ENCODE measurements around the gene ASCL5.

The ASCL5 gene

DNA sequence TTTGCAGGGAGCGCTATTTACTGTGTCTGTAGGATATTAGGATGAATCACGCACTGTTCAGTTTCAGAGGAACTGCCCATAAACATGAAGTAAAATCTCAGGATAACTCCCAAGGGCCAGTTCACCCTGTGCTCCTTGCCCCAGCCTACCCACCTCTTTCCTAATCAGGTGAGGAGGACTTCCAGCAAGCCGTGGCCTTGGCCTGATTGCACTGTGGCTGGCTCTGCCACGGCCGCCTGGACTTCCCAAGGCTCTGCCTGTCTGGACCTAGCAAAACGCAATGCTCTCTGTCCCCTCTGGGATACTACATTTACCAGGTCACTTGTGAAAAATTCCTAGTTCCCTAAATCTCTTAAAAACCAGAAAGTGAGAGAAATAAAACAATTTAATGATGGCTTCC lies 7.4 kb upstream of the ASCL5 start:
- no peak for DNase-seq

DNA sequence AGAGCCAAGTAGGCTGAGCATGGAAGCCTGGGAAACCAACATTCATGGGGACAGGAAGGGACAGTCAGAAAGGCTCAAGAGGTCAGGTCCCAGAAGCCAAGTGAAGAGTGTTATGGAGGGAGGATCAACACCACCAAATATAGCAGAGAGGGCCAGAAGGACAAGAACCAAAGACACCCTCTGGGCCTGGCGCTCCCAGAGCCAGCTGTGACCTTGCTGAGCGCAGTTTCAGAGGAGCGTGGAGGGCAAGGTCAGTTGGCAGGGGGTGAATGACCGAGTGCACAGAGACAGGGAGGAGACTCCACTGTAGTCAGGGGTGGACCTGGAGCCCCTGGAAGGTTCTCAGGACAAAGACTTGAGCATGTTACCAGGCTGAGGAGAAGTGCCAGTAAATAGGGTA lies 4.4 kb upstream of the ASCL5 start:
- no peak for DNase-seq

DNA sequence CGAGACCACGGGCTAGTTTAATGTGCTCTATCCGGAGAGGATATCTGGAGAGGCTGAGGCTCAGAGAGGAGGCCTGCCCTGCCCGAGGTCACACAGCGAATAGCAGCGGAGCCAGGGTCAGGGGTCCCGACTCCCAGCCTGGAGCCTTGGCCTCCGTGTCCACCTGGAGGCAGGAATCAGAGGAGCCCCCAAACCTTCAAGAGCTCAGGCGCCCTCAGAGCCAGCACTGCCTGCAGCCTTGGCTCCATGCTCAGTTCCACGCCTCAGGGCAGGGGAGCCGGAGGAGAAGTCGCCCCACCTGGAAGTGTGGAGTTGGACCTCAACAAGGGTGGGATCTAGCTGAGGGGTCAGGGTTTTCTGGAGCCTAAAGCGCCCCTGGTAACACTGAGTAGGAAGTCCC lies 2.0 kb upstream of the ASCL5 start:
- DNase-seq = no peak

DNA sequence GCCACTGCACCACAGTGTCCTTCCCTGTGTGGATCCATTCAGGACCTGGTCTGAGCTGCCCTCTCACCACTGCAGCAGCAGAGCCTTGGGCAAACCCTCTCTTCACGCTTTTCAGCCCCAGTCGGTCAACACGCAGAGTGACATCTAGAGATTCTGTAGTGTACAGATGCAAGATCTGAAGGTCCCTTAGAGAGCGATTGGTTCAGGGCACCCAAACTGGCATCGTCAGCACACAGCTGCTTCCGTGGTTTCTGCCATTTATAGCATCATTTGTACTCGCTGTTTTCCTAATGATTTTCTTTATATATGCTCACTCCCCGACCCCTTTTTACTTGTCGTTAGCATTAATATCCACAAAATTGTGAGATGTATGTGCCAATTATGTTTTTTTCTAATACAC lies 1.5 kb upstream of the ASCL5 start:
- no peak for DNase-seq

DNA sequence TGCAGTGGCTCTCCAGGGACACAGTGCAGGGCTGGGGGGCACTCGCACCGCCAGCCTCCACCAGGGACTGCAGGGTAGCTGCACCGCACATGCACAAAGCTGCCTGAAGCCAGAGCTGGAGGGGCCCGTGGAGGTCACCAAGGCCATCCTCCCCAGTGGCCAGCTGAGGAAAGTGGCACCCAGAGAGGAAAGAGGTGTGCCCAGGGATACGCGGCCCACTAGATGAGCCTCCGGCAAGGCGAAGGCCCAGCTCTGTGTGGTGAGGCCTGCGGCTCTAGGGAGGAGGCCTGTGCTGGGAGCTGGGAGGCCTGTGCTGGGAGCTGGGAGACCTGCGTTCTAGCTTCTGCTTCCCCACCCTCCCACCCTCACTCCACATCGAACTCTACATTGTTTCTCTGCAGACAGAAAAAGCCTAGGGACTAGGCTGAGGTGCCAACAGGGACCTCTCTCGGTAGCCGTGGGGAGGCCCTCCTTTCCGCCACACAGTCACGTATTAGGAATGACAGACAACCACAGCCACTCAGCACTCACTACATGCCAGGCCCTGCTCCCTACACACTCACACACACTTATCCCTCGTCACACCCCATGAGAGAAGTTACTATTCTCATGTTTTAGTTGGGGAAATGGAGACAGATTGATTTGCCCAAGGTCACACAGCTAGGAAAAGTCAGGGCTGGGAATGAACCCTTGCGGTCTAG lies 921 bp upstream of the ASCL5 start:
- DNase-seq = no peak

DNA sequence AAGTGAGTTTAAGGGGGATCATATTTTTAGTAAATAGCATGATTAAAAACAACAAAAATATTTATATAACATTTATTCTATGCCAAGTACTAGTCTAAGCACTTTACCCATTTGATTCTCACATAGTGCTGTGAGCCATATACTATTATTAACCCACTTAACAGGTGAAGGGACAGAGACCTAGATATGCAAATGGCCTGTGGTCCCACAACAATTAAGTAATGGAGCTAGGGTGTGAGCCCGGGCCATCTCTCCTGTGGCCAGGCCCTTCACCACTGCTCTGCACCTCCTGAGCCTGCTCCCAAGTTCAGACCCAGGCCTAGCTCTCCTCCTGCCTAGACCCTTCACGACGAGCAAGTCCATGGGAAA lies 537 bp downstream of the ASCL5 start:
- DNase-seq = no peak

DNA sequence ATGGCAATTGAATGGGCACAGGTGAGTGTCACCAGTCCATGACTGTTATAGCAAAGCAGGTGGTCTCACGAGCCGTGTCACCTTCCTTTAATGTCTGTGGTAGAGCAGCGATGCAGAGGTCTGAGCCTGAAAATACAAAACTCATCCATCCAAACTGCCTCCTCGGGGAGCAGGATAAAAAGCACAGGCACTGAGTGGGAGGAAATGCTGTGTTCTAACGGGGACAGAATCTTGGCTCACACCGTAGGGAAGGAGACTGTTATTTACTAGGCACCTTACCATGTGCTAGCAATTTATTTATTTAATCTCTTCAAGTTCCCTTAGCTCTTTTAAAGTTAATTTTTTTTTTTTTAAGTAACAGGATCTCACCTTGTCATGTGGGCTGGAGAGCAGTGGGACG lies 1.2 kb downstream of the ASCL5 start:
- DNase-seq = no peak

DNA sequence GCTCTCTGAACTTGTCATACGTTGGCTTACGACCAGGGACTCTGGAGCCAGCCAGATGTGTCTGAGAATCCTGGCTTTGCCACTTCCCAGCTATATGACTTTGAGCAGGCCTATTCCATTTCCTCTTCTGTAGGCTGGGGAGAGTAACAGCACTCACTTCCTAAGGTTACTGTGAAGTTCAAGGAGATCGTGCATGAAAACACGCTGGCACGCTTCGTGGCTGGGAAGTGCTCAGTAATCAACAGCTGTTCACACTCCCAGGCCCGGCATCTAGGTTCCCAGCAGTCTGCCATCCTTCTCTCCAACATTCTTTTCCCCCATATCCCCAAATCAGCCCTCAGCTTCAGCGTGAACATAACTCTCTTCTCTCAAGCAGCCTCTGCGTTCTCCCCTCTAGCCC lies 2.0 kb downstream of the ASCL5 start:
- no peak for DNase-seq

DNA sequence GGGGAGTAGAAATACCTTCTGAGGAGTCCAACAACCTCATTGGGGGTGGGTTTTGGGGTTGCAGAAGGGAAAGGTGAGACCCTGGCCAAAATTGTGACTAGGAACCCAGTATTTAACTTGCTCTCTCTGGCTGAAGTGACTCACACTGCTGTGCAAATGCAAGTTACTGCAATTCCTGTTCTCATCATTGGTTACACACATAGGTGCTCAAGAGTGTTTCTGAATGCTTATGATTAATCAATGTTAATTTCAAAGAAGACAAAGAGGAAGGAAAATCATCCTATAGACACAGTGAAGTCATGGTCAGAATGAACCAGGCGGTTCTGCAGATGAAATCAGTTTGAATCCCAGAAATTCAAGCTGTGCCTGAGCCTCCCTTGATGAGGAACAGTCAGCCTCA lies 3.1 kb downstream of the ASCL5 start:
- no peak for DNase-seq

DNA sequence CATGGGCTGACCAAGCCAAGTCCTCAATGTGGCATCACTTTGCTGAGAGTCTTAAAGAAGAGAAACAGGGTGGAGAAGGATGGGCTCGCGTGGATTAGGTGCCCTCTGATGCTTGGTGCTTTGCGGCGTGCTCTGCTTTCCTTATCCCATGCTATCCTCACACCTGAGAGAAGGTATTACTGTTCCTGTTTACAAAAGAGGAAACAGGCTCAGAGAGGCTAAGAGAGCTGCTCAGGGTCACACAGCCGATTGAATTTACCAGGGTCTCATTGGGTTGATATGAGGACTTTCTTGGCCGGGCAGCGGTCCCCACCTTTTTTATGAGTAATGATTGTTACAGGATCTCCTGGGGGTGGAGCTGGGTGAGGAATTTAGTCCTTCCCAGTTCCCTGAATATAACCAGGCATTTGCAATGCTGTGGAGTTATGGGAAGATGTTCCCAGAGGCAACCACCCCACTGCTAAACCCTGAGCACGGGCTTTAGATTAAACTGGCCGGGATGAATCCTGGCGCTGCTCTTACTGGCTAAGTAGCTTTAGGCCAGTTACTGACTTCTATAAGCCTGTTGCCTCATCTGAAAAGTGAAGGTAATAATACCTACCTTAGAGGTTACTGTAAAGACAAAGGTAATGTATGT lies 4.5 kb downstream of the ASCL5 start:
- no peak for DNase-seq

DNA sequence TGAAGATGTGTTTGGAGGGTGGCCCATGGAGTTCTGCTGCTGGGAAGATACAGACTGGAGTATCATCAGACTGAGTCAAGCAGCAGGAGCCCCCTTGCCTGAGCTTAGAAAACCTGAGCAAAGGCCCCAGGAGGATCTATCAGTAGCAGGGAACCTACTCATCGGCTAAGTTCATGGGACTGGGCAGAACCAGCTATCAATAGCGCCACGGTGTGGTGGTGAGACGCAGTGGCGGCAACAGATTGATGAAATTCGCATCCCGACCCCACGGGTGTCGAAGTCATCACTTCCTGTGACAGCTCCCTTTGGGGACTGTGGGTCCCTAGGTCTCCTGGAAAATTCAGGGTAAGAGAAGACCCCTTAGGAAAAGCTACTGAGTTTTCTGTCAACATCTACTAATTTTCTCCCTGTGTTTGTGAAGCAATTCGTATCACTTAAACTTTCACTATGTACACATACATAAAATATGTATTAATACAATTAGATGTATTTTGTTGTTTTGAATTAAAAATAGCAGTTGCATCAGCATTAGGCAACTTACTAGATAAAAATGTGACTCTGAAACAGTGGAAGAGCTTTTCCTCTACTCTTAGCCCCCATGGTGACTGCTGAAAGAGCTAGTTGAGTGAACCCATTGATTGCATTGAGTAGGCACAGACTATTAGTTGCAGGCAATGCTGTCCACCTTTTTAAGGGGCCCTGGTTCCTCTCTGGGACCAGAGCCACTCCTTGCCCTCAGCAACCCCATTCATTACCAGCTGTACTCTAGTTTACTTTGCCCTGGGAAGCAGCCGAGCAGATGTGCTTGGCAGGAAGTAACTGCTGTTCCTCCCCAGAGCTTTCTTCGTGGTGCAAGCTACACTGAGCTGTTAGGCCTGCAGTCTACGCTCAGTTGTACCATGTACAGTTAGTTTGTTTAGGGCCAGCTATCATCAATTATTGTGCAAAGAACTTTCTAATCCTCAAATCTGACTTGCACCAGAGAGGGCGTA lies 7.5 kb downstream of the ASCL5 start:
- peak; percentile 42 for DNase-seq

DNA sequence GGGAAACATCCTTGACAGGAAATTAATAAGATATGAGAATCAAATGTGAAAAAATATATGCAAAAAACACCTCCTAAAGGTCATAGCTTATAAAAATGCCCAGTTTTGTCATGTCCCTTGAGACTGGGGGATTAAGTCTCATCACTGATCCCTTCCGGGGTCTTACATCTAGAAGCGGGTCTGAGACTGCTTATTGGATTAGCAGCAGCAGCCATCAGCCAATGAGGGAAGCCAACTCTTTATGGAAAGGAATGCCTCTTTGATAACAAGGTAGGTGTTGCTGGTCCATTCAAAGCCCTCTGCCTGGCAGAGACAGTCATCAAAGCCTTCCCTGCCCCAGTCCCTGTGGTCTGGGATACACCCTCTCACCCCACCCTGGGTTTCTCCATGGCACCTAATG lies 10.9 kb downstream of the ASCL5 start:
- no peak for DNase-seq

DNA sequence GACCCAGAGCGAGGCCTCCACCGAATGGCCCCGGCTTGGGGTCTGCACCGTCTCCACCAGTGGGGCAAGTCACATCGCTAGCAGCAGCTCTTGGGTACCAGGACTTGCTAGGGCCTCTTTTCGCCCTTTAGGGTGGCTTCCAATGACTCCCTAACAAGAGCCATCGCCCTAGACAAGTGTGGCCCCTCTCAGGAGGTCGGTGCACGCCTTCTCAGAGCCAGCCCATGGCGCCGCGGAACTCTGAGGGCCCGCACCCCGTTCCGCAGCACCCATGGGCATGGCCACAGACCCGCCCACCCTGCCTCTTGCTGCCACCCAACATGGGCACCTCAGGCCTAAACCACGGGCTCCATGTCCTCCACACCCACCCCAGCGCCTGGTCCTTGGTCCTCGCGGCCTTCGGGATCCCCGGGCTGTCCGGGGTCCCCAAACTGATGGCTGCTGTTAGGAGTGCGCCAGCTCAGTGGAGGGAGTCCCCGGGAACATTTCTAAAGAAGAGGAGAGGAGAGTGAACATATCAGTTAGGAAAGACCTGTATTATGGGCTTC lies 11.5 kb downstream of the ASCL5 start:
- no peak for DNase-seq

DNA sequence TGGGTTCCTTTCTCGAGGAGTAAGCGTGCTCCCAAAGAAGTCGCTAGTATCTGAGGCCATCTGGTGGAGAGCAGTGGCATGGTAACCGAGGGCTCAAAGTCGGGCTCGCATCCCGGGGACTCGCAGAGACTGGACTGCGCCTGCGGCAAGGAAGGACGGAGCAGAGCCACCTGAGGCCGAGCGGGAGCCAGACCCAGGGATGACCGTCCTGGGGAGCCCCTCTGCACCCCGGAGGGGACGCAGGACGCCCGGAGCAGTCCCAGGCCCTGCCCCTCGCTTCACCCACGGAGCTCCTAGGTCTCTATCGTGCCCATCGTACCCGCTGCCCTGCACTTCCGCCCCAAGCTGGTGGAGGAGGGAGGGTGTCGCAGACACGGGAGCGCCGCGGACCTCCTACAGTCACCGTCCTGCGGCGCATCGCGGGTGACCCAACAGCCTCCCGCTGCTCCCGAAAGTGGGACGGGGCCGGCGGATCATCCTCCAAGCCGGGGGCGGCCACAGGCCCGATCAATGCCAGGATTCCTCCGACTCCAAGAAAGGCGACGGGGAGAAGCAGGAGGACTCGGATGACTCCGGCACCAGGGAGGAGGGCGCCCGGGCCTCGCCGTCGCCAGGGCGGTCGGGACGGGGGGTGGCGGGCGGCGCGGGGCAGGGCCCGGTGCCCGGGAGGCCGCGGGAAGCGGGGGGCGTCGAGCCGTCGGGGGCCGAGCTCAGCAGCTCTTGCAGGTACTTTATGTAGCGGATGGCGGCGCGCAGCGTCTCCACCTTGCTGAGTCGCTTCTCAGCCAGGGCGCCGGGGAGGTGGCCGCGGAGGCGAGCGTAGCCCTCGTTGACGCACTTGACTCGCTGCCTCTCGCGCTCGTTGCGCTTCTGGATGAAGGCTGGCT lies 12.5 kb downstream of the ASCL5 start:
- peak; percentile 78 for DNase-seq

DNA sequence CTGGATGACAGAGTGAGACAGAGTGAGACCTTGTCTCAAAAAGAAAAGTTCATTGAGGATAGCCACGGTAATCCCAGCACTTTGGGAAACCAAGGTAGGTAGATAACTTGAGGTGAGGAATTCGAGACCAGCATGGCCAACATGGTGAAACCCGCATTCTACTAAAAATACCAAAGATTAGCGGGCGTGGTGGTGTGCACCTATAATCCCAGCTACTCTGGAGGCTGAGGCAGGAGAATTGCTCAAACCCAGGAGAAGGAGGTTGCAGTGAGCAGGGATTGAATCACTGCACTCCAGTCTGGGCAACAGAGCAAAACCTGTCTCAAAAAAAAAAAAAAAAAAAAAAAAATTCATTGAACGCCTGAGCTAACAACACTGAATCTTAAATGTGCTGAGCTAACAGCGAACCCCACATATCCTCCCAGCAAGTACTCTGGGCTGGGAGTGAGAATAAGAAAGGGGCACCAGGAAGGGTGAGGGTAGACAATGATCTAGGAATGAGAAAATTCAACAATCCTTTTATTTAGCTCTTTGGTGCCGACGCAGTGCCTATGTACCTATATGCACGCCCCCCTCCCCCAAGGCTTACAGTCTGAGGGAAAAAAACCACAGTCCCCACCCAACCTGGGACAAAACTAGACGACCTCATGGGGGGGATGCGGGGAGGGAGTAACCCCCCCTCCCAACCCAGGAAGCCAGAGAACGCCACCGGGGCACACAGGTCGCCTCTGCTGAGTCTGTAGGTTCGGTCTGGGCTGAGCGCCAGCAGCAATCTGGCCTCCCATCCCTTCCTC lies 13.3 kb downstream of the ASCL5 start:
- no peak for DNase-seq

DNA sequence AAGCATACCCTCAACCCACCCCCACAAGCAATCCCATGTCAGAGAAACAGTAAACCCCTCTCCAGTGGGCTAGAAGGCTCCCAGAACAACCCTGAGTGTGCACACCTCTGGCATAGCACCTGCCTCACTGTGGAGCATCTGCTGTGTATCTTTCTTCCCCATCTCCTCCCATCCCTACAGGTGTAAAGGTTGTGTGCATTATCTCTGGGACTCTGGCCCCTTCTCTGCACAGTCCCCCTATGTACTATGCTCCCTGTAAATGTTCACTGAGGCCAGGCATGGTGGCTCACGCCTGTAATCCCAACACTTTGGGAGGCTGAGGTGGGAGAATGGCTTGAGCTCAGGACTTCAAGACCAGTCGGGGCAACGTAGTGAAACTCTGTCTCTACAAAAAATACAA lies 14.1 kb downstream of the ASCL5 start:
- no peak for DNase-seq

DNA sequence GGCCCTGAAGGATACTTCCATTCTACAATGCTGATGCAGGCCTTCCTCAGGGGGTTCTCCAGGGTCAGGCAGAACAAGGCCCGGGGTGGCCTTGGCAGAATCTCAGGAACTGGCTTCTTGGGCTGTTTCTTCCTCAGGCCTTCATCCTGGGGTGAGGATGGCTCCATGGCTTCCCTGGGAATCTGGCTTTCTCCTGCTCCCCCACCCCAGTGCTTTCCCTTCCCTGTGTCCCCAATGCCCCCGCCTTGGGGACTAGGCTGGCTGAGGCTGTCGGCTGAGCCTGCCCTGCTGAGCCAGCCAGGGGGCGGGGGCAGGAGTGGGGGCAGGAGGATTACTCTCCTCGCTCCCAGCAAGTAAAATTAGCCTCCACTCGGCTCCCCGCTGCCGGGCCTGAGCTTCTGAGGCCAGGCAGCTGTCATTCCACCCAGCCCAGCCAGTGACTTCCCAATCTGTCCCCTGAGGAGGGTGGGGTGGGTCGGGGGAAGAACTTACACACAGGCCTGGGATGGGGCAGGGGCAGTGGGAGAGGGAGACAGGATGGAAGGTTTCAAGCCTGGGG lies 14.7 kb downstream of the ASCL5 start, which contains the start of gene CACNA1S:
CACNA1S (minus strand) TSS at position 254 of the 559 bp plus-strand sequence; CDS start at position 167, 87 bp downstream.
- DNase-seq = no peak

DNA sequence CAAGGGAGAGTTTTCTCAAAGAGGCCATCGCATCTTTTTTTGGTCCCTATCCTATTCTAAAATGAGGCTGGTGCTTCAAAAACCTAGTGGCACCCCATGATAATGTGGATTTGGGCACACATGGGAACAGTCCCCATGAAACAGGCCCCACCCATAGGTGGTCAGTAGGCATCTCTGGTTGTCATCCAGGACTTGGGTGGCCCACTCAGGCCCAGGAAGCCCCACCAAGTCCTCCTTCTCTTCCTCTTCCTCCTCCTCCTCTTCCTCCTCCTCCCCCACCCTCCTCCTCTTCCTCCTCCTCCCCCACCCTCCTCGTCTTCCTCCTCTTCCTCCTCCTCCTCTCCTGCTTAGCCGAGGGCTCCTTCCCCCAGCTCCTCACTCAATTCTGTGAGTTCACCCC lies 15.3 kb downstream of the ASCL5 start:
- DNase-seq = no peak

DNA sequence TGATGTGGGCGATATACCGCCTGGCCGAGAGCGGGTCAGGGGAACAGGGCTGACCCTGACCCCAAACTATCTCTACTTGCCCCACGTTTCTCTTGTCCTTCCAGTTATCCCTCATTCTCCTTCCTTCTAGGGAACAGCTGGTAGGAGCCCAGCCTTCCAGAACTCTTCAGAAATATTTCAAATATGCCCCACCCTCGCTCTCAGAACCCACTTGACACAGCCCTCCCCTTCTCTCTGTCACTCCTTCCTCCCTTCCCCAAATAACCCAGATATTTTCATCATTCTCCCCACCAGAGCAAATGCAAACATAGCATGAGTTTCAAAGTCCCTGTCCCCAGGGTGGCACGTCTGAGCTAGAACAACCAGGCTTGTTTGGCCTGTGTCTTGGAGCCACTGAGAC lies 15.8 kb downstream of the ASCL5 start:
- DNase-seq = no peak

DNA sequence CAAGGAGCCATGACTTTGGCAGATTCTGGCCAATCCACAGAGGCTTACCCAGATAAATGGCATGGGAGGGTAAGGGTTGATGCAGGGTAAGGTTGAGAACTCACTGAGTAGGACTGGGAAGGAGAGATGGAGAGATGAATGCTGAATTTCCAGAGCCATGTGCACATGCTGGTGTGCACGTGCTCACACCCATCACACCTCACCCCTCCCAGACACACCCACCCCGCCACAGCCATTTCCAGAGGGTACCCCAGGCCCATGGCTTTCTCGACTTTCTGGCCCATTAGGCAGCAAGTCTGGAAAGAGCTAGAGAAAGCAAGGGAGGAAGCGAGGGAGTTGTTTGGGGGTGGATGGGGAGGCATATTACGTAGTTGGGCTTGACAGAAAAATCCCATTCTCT lies 16.4 kb downstream of the ASCL5 start:
- DNase-seq = no peak

DNA sequence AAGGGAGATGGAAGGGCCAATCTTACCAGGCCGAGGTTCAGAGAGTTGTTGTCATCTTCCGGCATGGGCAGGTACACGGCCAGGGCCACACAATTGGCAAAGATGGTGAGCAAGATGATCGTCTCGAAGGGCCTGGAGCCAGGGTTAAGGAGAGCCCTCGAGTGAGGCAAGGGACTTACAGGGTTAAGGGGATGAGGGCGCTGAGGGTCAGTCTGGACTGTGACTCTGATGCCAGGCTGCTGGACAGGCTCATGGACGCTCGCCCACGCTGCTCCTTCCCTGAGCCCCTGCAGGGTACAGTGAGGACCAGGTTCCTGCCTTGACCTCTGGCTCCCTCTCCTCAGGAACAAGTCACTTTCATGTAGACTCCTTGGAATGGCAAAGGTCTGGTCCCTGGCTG lies 16.8 kb downstream of the ASCL5 start:
- DNase-seq = no peak

Data from MV-4-11 (cell line).